IPS DF 4.7 (cell line): ENCODE measurements around the gene ABHD16B.
"Not testable (repeated sequence)": the region's sequence is repeated elsewhere in the genome, so short reads cannot be mapped to it uniquely, and the experiment has no call there.

ENCODE experiments used
- DNase-seq: peaks from one replicate; pipeline ENCODE4 v3.0.0-alpha.2; 2013; ENCODE audit warnings: low spot score; ENCODE audit errors: extremely low read depth

The ABHD16B gene

GRCh38 chr20:63877755-63878470, 16.6 kb downstream of the ABHD16B start:
- DNase-seq: no peak

GRCh38 chr20:63878899-63879663, 17.8 kb downstream of the ABHD16B start:
- no peak for DNase-seq

GRCh38 chr20:63880901-63881300, 19.6 kb downstream of the ABHD16B start:
- DNase-seq: not testable (repeated sequence)

- no peak for DNase-seq
These were observed 20.3 kb downstream of the ABHD16B start for GRCh38 chr20:63881451-63882226.

GRCh38 chr20:63882257-63883200, 21.2 kb downstream of the ABHD16B start:
- DNase-seq: no peak

- DNase-seq: no peak
These were observed 21.9 kb downstream of the ABHD16B start for GRCh38 chr20:63883201-63883593.

- DNase-seq: no peak
These were observed 23.4 kb downstream of the ABHD16B start for GRCh38 chr20:63884506-63885263.

- no peak for DNase-seq
These were observed 24.2 kb downstream of the ABHD16B start for GRCh38 chr20:63885264-63886053.

- DNase-seq: no peak
These were observed 24.7 kb downstream of the ABHD16B start for GRCh38 chr20:63886054-63886419.

- no peak for DNase-seq
These were observed 25.6 kb downstream of the ABHD16B start for GRCh38 chr20:63886921-63887320.

- no peak for DNase-seq
These were observed 28.2 kb downstream of the ABHD16B start for GRCh38 chr20:63889241-63890200.

- no peak for DNase-seq
These were observed 28.9 kb downstream of the ABHD16B start for GRCh38 chr20:63890201-63890576.

GRCh38 chr20:63890616-63891015, 29.3 kb downstream of the ABHD16B start:
- no peak for DNase-seq

GRCh38 chr20:63891061-63892002, 30.0 kb downstream of the ABHD16B start:
- no peak for DNase-seq

- no peak for DNase-seq
These were observed 31.1 kb downstream of the ABHD16B start for GRCh38 chr20:63892402-63892801.

- no peak for DNase-seq
These were observed 32.7 kb downstream of the ABHD16B start for GRCh38 chr20:63893999-63894357.
